SK-N-SH (cell line): ENCODE measurements around the gene SIK2. TPM values are rescaled to one million over a fixed set of nuclear protein-coding genes. Genes with fewer than 3 reads are reported as not detected.

ENCODE experiments used
- CTCF ChIA-PET: fragments of 300-600, 350-600 bp; formaldehyde crosslinking; extraction: SDS; loops from one replicate; lab custom pipeline; 2021; lab: Yijun Ruan, JAX
- POLR2A ChIA-PET: fragments of 350-600 bp; sonication (Branson Sonifier 250); formaldehyde crosslinking; extraction: SDS; loops from one replicate; lab custom pipeline; 2020; ENCODE audit warnings: antibody characterized with exemption, inconsistent platforms; lab: Yijun Ruan, JAX
- DNase-seq: peaks from one replicate; pipeline ENCODE4 v3.0.0; 2012
- H2AFZ ChIP-seq: fragments of 200-600 bp; sonication (generic); 2 replicates; pipeline ENCODE4 v1.8.1; 2016; ENCODE audit warnings: antibody characterized with exemption, mild to moderate bottlenecking, low read depth
- H3F3A ChIP-seq: fragments of 200-600 bp; sonication (generic); replicated peaks from 2 replicates; pipeline ENCODE3; 2016; ENCODE audit warnings: antibody characterized with exemption, mild to moderate bottlenecking; ENCODE audit not compliant: insufficient read depth
- H3K27ac ChIP-seq, 2 experiments: fragments of 200-500 bp in 1 of 2; fragments of 200-600 bp in 1 of 2; sonication (Bioruptor generic) in 1 of 2; sonication (generic), shearing (Covaris generic) in 1 of 2; 2 replicates each; pipeline versions ENCODE4 v1.5.1 to v1.6.1; 2014 to 2016; ENCODE audit warnings: low read depth in 2 of 2, inconsistent platforms in 1 of 2, low read length in 1 of 2, mild to moderate bottlenecking in 1 of 2, mixed read lengths in 1 of 2
- H3K27me3 ChIP-seq: fragments of 200-600 bp; sonication (generic), shearing (Covaris generic); 2 replicates; pipeline ENCODE4 v1.6.1; 2016; ENCODE audit warnings: mixed run types; ENCODE audit not compliant: insufficient read depth
- H3K36me3 ChIP-seq, 2 experiments: fragments of 200-500 bp in 1 of 2; fragments of 200-600 bp in 1 of 2; sonication (Bioruptor generic) in 1 of 2; sonication (generic) in 1 of 2; replicated peaks in 1 of 2; 2 replicates each; pipeline versions ENCODE3 to v1.5.1; 2014 to 2016; ENCODE audit warnings: low read length in 1 of 2, mild to moderate bottlenecking in 1 of 2; ENCODE audit not compliant: insufficient read depth in 2 of 2, control insufficient read depth in 1 of 2
- H3K4me1 ChIP-seq, 2 experiments: fragments of 200-500 bp in 1 of 2; fragments of 200-600 bp in 1 of 2; sonication (Bioruptor generic) in 1 of 2; sonication (generic), shearing (Covaris generic) in 1 of 2; 2 replicates each; pipeline versions ENCODE4 v1.5.1 to v1.6.1; 2014 to 2016; ENCODE audit warnings: low read depth in 1 of 2, low read length in 1 of 2, mixed run types in 1 of 2; ENCODE audit not compliant: insufficient read depth in 2 of 2, control insufficient read depth in 1 of 2
- H3K4me2 ChIP-seq: fragments of 200-600 bp; sonication (generic), shearing (Covaris generic); 2 replicates; pipeline ENCODE4 v1.6.1; 2017; ENCODE audit warnings: mixed run types
- H3K4me3 ChIP-seq, 2 experiments: fragments of 200-500 bp in 1 of 2; fragments of 200-600 bp in 1 of 2; sonication (Bioruptor generic) in 1 of 2; sonication (generic), shearing (Covaris generic) in 1 of 2; 2 replicates each; pipeline versions ENCODE4 v1.5.1 to v1.8.1; 2014 to 2016; ENCODE audit warnings: low read depth in 2 of 2, inconsistent platforms in 1 of 2, low read length in 1 of 2, mild to moderate bottlenecking in 1 of 2, mixed read lengths in 1 of 2, moderate library complexity in 1 of 2
- H3K79me2 ChIP-seq: fragments of 200-600 bp; sonication (generic); 2 replicates; pipeline ENCODE4 v1.8.1; 2017; ENCODE audit warnings: mild to moderate bottlenecking; ENCODE audit not compliant: insufficient read depth
- H3K9ac ChIP-seq: fragments of 200-600 bp; sonication (generic); 2 replicates; pipeline ENCODE4 v1.6.1; 2017; ENCODE audit warnings: mixed run types
- H3K9me2 ChIP-seq: fragments of 200-600 bp; sonication (generic); 2 replicates; pipeline ENCODE4 v1.6.1; 2017; ENCODE audit warnings: mixed run types
- H3K9me3 ChIP-seq: fragments of 200-600 bp; sonication (generic); 2 replicates; pipeline ENCODE4 v1.6.1; 2017; ENCODE audit warnings: mixed run types, mild to moderate bottlenecking, moderate library complexity
- H4K20me1 ChIP-seq: fragments of 200-600 bp; sonication (generic); 2 replicates; pipeline ENCODE4 v1.6.1; 2017; ENCODE audit warnings: mild to moderate bottlenecking, mixed run types; ENCODE audit not compliant: insufficient read depth
- NFIC ChIP-seq: IDR thresholded peaks from 2 replicates; pipeline ENCODE4 v1.4.0; 2012; ENCODE audit warnings: borderline replicate concordance
- POLR2AphosphoS5 ChIP-seq: IDR thresholded peaks from 2 replicates; pipeline ENCODE4 v1.6.1; 2012; ENCODE audit warnings: low read depth, low read length
- TCF12 ChIP-seq: IDR thresholded peaks from 2 replicates; pipeline ENCODE4 v1.4.0; 2012
- whole genome bisulfite sequencing: methylation state at CpG from one replicate; pipeline ENCODE4 v1.1.6; 2017; ENCODE audit warnings: low lambda C conversion rate; 5-methylcytosine and 5-hydroxymethylcytosine counted together
- polyA plus RNA-seq, 3 experiments: library from polyadenylated mRNA; depleted of rRNA; stranded (reverse); fragments of >200 nt; gene quantifications; 2 replicates each; pipeline ENCODE4 v1.2.3, GENCODE V29; 2012
- TF ChIP-seq, protein P1 (sequence below): fragments of 150-350 bp; IDR thresholded peaks from 2 replicates; pipeline ENCODE4 v1.6.1; 2017; ENCODE audit warnings: antibody characterized with exemption, low read length, low read depth, borderline replicate concordance

The SIK2 gene
- polyA plus RNA-seq, 1 of the 3 experiments (the other 2 are of a cell fraction) = 8.9 TPM

DNA sequence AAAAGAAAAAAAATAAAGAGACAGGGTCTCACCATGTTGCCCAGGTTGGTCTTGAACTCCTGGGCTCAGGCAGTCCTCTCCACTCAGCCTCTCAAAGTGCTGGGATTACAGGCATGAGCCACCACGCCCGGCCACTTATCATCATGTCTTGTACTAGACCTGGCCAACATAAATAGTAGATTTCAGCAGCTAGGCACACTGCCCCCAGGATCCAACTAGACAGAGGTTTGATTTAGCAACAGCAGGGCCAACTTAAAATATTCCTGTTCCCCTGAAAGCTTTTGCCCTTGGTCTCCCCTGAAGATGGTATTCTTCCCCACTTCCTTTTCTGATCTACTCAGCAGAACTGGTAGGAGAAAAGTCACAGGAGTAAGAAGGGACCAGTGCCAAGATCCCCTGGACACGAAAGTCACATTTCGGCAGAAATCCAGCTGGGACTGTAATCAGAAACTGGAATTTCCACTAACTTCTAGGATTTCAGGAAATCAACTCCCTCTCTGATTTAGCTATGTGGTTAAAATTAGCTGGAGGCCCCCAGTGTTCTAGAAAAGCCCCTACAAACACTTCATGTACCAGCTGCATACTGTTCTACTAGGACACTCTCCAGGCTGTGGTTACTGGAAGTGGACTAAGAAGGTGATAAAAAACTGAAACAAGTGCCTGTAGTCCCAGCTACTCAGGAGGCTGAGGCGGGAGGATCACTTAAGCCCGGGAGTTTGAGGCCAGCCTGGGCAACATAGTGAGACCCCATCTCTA, 172.9 kb downstream of the SIK2 start:
- Histone ChIP-seq H3K4me1 (no peaks in the 10 kb centered on the region; a peak in 1 of 4 replicates), H3K4me3 (no peak overlapping the region)
- TF ChIP-seq TCF12 (0 out of 2 replicates have a peak, but pooled peaks have one; percentile 28), POLR2AphosphoS5 (no peak), NFIC (peak; percentile 37)
- TF ChIP-seq, protein P1, sequence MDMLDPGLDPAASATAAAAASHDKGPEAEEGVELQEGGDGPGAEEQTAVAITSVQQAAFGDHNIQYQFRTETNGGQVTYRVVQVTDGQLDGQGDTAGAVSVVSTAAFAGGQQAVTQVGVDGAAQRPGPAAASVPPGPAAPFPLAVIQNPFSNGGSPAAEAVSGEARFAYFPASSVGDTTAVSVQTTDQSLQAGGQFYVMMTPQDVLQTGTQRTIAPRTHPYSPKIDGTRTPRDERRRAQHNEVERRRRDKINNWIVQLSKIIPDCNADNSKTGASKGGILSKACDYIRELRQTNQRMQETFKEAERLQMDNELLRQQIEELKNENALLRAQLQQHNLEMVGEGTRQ = no peak
- TF ChIP-seq, all 33 proteins: peak for 2
- no peaks in the 10 kb centered on the region for H4K20me1 ChIP-seq
- no peaks in the 10 kb centered on the region for H3K36me3 ChIP-seq
- peak overlapping the region in 1 of 2 experiments; percentile 32; a peak in 1 of 4 replicates for H3K27ac ChIP-seq
- H3K9ac ChIP-seq = no peak overlapping the region
- H3K4me2 ChIP-seq = 0 out of 2 replicates have a peak overlapping the region, but pooled peaks have one; percentile 3
- H3F3A ChIP-seq = peaks cover 16% of the 10 kb centered on the region
- ChIA-PET POLR2A (no interaction called here), CTCF (interaction anchor here (0.9 to 12.5 kb wide), 5 partner anchors 8 to 189 kb away, joined by 3 to 184 read pairs (median 61); partner anchors contain the start of genes PPP2R1B and SIK2)
- WGBS = 78% methylated on average over 6 of the region's 6 CpGs
- no peaks in the 10 kb centered on the region for H3K27me3 ChIP-seq
- no peaks in the 10 kb centered on the region for H3K79me2 ChIP-seq
- no peak overlapping the region; the same call in 1 of the 2 replicates for H2AFZ ChIP-seq
- no peaks in the 10 kb centered on the region for H3K9me2 ChIP-seq
- H3K9me3 ChIP-seq = no peaks in the 10 kb centered on the region
- DNase-seq = no peak

DNA sequence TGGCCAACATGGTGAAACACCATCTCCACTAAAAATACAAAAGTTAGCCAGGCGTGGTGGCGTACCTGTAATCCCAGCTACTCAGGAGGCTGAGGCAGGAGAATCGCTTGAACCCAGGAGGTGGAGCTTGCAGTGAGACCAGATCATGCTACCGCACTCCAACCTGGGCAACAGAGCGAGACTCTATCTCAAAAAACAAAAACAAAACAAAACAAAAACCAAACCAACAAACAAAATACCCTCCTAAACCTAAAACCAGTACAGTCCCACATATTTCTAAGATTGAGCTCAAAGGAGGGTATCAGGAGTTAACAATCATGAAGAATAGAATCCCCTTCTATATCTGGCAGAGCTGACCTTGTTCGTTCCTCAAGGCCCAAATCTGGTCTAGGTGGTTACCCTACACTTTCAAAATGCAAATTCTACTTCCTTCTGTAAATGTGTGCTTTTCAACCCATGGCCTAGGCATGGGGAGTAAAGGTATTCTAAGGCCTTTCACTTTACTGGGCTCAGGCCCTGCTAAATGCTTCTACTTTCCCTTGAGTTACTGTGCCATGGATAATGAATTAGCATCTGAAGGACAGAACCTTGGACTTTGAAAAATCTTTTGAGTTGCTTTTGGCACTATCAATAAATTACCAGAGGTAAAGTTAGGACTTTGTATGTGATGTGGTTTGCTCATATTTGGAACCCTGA, 174.3 kb downstream of the SIK2 start:
- Histone ChIP-seq H3K36me3 (no peaks in the 10 kb centered on the region), H2AFZ (no peak overlapping the region), H3K9ac (no peak overlapping the region), H3K4me1 (no peaks in the 10 kb centered on the region; a peak in 1 of 4 replicates), H3K79me2 (no peaks in the 10 kb centered on the region), H3K27me3 (no peaks in the 10 kb centered on the region), H3F3A (peaks cover 16% of the 10 kb centered on the region), H3K9me2 (no peaks in the 10 kb centered on the region), H4K20me1 (no peaks in the 10 kb centered on the region), H3K4me2 (no peak overlapping the region), H3K9me3 (no peaks in the 10 kb centered on the region), H3K27ac (peak overlapping the region in 1 of 2 experiments; percentile 5; a peak in 1 of 4 replicates), H3K4me3 (no peak overlapping the region)
- ChIA-PET CTCF (interaction anchor here (0.6 to 12.5 kb wide), 46 partner anchors 10 to 1192 kb away, joined by 3 to 184 read pairs (median 6); partner anchors contain the start of genes PPP2R1B and SIK2), POLR2A (no interaction called here)
- no peak for DNase-seq
- no peak for TF ChIP-seq POLR2AphosphoS5
- WGBS = 88% methylated on average over 6 of the region's 6 CpGs
